A549 (cell line): ENCODE data around the gene TEX22. TPM values are rescaled to one million over a fixed set of nuclear protein-coding genes. Genes with fewer than 3 reads are reported as not detected.

Experiments used
- ATAC-seq, 2 experiments: fragments of 200-7000 bp in 1 of 2; fragments of >200 bp in 1 of 2; cut with Nextera tagmentation in 1 of 2; cut with Tn5 transposase in 1 of 2; 3 replicates each; pipeline versions ENCODE4 v1.8.0 to v1.9.1; 2018 to 2020; ENCODE audit warnings: mild to moderate bottlenecking in 1 of 2, moderate library complexity in 1 of 2
- CTCF ChIA-PET: fragments of 300-600 bp; sonication (Branson Sonifier 250); formaldehyde crosslinking; extraction: SDS; loops from one replicate; lab custom pipeline; 2021; ENCODE audit warnings: antibody characterized with exemption, inconsistent platforms; lab: Yijun Ruan, JAX
- POLR2A ChIA-PET: fragments of 350-600 bp; formaldehyde crosslinking; extraction: SDS; loops from one replicate; lab custom pipeline; 2021; ENCODE audit warnings: antibody characterized with exemption, inconsistent platforms; lab: Yijun Ruan, JAX
- DNase-seq, 2 experiments: peaks; one replicate each; pipeline versions ENCODE4 v3.0.0 to v3.0.0-alpha.2; 2011 to 2016; ENCODE audit warnings: low read depth in 1 of 2, low spot score in 1 of 2
- FAIRE-seq: peaks from 2 replicates; lab custom pipeline; 2011; peaks lifted over from hg19 to GRCh38; lab: Jason Lieb, UNC
- H3K27ac ChIP-seq, 2 experiments: fragments of >200 bp; sonication (Bioruptor Twin); formaldehyde crosslinking; 3 replicates each; pipeline ENCODE4 v1.5.1; 2016 to 2017
- H3K4me1 ChIP-seq: fragments of >200 bp; sonication (Bioruptor Twin); formaldehyde crosslinking; 3 replicates; pipeline ENCODE4 v1.6.1; 2016
- H3K4me2 ChIP-seq: fragments of >200 bp; sonication (Bioruptor Twin); formaldehyde crosslinking; 3 replicates; pipeline ENCODE4 v1.6.1; 2016
- H3K4me3 ChIP-seq: fragments of >200 bp; sonication (Bioruptor Twin); formaldehyde crosslinking; 3 replicates; pipeline ENCODE4 v1.5.1; 2016
- H3K9me3 ChIP-seq: fragments of >200 bp; sonication (Bioruptor Twin); formaldehyde crosslinking; 3 replicates; pipeline ENCODE4 v1.6.1; 2016
- CBX2 ChIP-seq: fragments of 200-600 bp; sonication (generic); IDR thresholded peaks from 2 replicates; pipeline ENCODE4 v1.6.1; 2016; ENCODE audit warnings: low read depth, mild to moderate bottlenecking, borderline replicate concordance
- CTCF ChIP-seq: fragments of >200 bp; sonication (Bioruptor Twin); formaldehyde crosslinking; IDR thresholded peaks from 3 replicates; pipeline ENCODE4 v1.5.1; 2016
- EHMT2 ChIP-seq: fragments of 200-600 bp; sonication (generic); IDR thresholded peaks from 2 replicates; pipeline ENCODE4 v1.6.1; 2016; ENCODE audit warnings: antibody characterized with exemption, low read depth, mild to moderate bottlenecking, moderate library complexity
- ELK1 ChIP-seq: fragments of 150-350 bp; IDR thresholded peaks from 2 replicates; pipeline ENCODE4 v1.6.1; 2014; ENCODE audit warnings: low read depth, mild to moderate bottlenecking, low read length
- HDAC2 ChIP-seq: fragments of 200-600 bp; sonication (generic); IDR thresholded peaks from 2 replicates; pipeline ENCODE4 v1.6.1; 2016
- HES2 ChIP-seq: fragments of >200 bp; sonication (Bioruptor Twin); formaldehyde crosslinking; IDR thresholded peaks from 2 replicates; pipeline ENCODE4 v1.6.1; 2016
- HMGXB4 ChIP-seq: fragments of 250-450 bp; sonication (Bioruptor Pico); IDR thresholded peaks from 2 replicates; pipeline ENCODE4 v1.5.0; 2021; ENCODE audit warnings: mild to moderate bottlenecking, moderate library complexity, borderline replicate concordance
- HOXB5 ChIP-seq: fragments of 250-450 bp; sonication (Bioruptor Pico); IDR thresholded peaks from 2 replicates; pipeline ENCODE4 v1.5.0; 2020; ENCODE audit warnings: mild to moderate bottlenecking, moderate library complexity
- MAFK ChIP-seq: fragments of 450-650 bp; IDR thresholded peaks from 2 replicates; pipeline ENCODE4 v1.6.1; 2014; ENCODE audit not compliant: partially characterized antibody
- MAX ChIP-seq: IDR thresholded peaks from 2 replicates; pipeline ENCODE4 v1.6.1; 2012
- NFE2L2 ChIP-seq: fragments of 150-350 bp; conservative IDR thresholded peaks from 2 replicates; pipeline ENCODE4 v1.6.1; 2014; ENCODE audit warnings: low read length
- PHF8 ChIP-seq: fragments of 200-600 bp; sonication (generic); IDR thresholded peaks from 2 replicates; pipeline ENCODE4 v1.6.1; 2016; ENCODE audit warnings: low read depth, mild to moderate bottlenecking, antibody characterized with exemption, moderate library complexity, borderline replicate concordance
- POLR2AphosphoS2 ChIP-seq: conservative IDR thresholded peaks from 2 replicates; pipeline ENCODE4 v1.6.1; 2012; ENCODE audit warnings: low read length, improper control_type of control experiment, inconsistent platforms
- REST ChIP-seq: fragments of 200-600 bp; sonication (generic); IDR thresholded peaks from 2 replicates; pipeline ENCODE4 v1.6.1; 2016; ENCODE audit warnings: antibody characterized with exemption, mild to moderate bottlenecking, moderate library complexity
- SMC3 ChIP-seq: fragments of >200 bp; sonication (Bioruptor Twin); formaldehyde crosslinking; IDR thresholded peaks from 3 replicates; pipeline ENCODE4 v1.6.1; 2018; ENCODE audit warnings: inconsistent platforms
- TFCP2L1 ChIP-seq: fragments of 250-450 bp; sonication (Bioruptor Pico); IDR thresholded peaks from 2 replicates; pipeline ENCODE4 v1.5.0; 2021; ENCODE audit warnings: mild to moderate bottlenecking
- TP53 ChIP-seq: fragments of 250-450 bp; sonication (Bioruptor Pico); IDR thresholded peaks from 2 replicates; pipeline ENCODE4 v1.5.0; 2021; ENCODE audit warnings: mild to moderate bottlenecking, moderate library complexity
- WGBS: methylation state at CpG from one replicate; pipeline ENCODE4 v1.1.6; 2017; ENCODE audit errors: missing lambda C conversion rate; 5-methylcytosine and 5-hydroxymethylcytosine counted together
- polyA plus RNA-seq, 4 experiments: library from polyadenylated mRNA; depleted of rRNA in 3 of 4; stranded (reverse); fragments of >200 nt; fragmentation: RNase III in 1 of 4; extraction: RNeasy Plus Mini Kit Qiagen cat#74134 plus additional on column Dnase treatment in 1 of 4; gene quantifications; 2 replicates in 3 of 4; 3 replicates in 1 of 4; pipeline ENCODE4 v1.2.3, GENCODE V29; 2011 to 2017

The TEX22 gene
- polyA plus RNA-seq, 2 of the 4 experiments (the other 2 are of a cell fraction) = 0.06 to 0.23 TPM

GRCh38 chr14:105401699-105402098 lies 3.4 kb downstream of the TEX22 start:
- TF ChIP-seq CBX2 = no peak
- TF ChIP-seq, all 56 proteins: peak for 0
- no peak for FAIRE-seq
- DNase-seq = no peak
- whole genome bisulfite sequencing = 95% methylated on average over 9 of the region's 9 CpGs
- Histone ChIP-seq H3K4me1 (peaks cover 14% of the 10 kb centered on the region), H3K4me3 (no peak overlapping the region), H3K9me3 (peaks cover 62% of the 10 kb centered on the region), H3K4me2 (no peak overlapping the region), H3K27ac (no peak overlapping the region)
- CTCF ChIA-PET = interaction anchor here (1.1 to 1.4 kb wide), 3 partner anchors 14 to 46 kb away, joined by 3 read pairs; no protein-coding TSS in a partner anchor
- ATAC-seq = no peak
- POLR2A ChIA-PET = no interaction called here

GRCh38 chr14:105408592-105408991 lies 10.3 kb downstream of the TEX22 start:
- FAIRE-seq (no peak), DNase-seq (no peak), ATAC-seq (no peak)
- H3K4me3 ChIP-seq = no peak overlapping the region
- POLR2A ChIA-PET = no interaction called here
- no peak overlapping the region for H3K4me2 ChIP-seq
- TF ChIP-seq MAFK (peak; percentile 90), POLR2AphosphoS2 (no peak)
- TF ChIP-seq, all 56 proteins: peak for 1
- 94% methylated on average over 13 of the region's 13 CpGs for WGBS
- peaks cover 7% of the 10 kb centered on the region; the same call in 2 of the 3 replicates for H3K4me1 ChIP-seq
- H3K9me3 ChIP-seq = peaks cover 15% of the 10 kb centered on the region
- H3K27ac ChIP-seq = no peak overlapping the region
- CTCF ChIA-PET = interaction anchor here (0.5 to 1.2 kb wide), 2 partner anchors 40 to 88 kb away, joined by 3 read pairs; no protein-coding TSS in a partner anchor

GRCh38 chr14:105409364-105409763 lies 11.0 kb downstream of the TEX22 start:
- DNase-seq (no peak), FAIRE-seq (no peak), ATAC-seq (no peak)
- WGBS = 86% methylated on average over 3 of the region's 3 CpGs
- Histone ChIP-seq H3K4me3 (no peak overlapping the region), H3K9me3 (peaks cover 9% of the 10 kb centered on the region), H3K27ac (no peak overlapping the region), H3K4me2 (no peak overlapping the region), H3K4me1 (peaks cover 7% of the 10 kb centered on the region; the same call in 2 of the 3 replicates)
- POLR2A ChIA-PET = no interaction called here
- CTCF ChIA-PET = interaction anchor here (0.7 to 1.2 kb wide), 2 partner anchors 39 to 128 kb away, joined by 3 read pairs; no protein-coding TSS in a partner anchor
- TF ChIP-seq EHMT2 (no peak), HDAC2 (no peak), PHF8 (no peak), REST (no peak), MAX (no peak), ELK1 (no peak)

- no peak for DNase-seq
- ChIA-PET CTCF (interaction anchor here (1.5 to 1.6 kb wide), 3 partner anchors 40 to 321 kb away, joined by 3 to 8 read pairs (median 6); no protein-coding TSS in a partner anchor), POLR2A (interaction anchor here (1.5 to 1.6 kb wide), 3 partner anchors 11 to 109 kb away, joined by 3 to 4 read pairs (median 4); partner anchors contain the start of gene BRF1)
- Histone ChIP-seq H3K4me2 (peak overlapping the region; percentile 77; the same call in 2 of the 3 replicates), H3K4me3 (no peak overlapping the region), H3K27ac (peak overlapping the region in 1 of 2 experiments; percentile 76; a peak in 3 of 6 replicates), H3K9me3 (no peaks in the 10 kb centered on the region), H3K4me1 (peaks cover 12% of the 10 kb centered on the region; the same call in 2 of the 3 replicates)
- ATAC-seq = no peak
- TF ChIP-seq HES2 (no peak), PHF8 (no peak), TP53 (CRISPR knock-in tag) (no peak), SMC3 (no peak), HOXB5 (no peak), CTCF (no peak), EHMT2 (no peak), TFCP2L1 (CRISPR knock-in tag) (no peak), POLR2AphosphoS2 (no peak), NFE2L2 (no peak), HMGXB4 (CRISPR knock-in tag) (no peak)
- no peak for FAIRE-seq
- WGBS = 89% methylated on average over 5 of the region's 5 CpGs
Measured at GRCh38 chr14:105410642-105411016, 12.3 kb downstream of the TEX22 start.
